Activated gamma-delta T cell (primary cell): ENCODE data around the gene CCR2.

Experiments
- DNase-seq: peaks from one replicate; lab custom pipeline; 2025; lab: John Stamatoyannopoulos, UW

The CCR2 gene

DNA sequence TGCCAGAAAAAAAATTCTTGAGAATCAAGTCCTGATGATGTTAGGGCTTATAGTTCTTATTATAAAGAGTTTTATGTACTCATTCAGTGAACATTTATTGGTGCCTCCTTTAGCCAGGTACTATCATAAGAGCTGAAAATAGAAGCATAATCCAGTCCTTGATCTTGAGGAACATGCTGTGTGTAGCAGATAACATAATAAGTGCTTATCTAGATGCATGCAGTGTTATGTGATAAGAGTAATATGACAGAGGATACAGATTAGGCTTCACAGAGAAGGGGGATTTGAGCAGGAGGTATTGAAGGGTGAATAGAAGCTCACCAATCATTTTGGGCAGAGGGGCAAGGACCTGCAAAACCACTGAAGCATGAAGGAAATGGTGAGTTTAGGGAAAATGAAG, 1.1 kb downstream of the CCR2 start:
- no peak for DNase-seq

DNA sequence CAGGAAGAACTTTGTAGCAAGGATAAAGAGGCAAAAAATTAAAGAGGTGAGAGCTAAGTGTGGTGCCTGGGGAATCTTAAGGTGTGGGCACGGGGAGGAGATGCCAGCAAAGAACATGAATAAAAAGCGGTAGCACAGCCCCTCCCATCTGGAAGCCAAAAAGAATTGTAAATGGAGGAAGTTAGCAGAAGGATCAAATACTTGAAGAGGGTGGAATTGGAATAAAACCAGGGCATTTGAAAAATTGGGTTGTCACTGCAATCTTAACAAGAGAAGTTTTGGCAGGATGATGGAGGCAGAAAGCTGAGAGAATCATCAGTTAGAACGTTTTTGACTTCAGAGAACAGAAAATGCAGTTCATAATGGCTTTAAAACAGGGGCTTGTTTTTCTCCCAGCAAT, 2.4 kb downstream of the CCR2 start:
- no peak for DNase-seq

DNA sequence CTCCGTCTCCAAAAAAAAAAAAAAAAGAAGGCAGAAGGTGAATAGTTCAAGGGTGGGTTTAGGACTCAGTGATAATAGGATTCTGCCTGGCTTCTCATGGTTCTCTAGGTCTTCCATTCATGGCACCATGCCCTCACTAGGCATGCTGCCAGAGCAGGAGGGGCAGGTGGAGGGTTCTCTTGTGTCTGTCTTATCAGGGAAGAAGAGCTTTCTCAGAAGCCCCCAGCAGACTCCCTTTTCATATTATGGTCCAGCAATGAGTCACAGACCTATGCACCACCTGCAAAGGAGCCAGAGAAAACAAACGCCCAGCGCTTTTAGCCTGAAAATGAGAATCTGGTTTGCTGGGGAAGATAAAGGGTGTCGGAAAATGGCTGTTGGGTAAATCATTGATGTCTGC, 3.0 kb downstream of the CCR2 start:
- DNase-seq: no peak

DNA sequence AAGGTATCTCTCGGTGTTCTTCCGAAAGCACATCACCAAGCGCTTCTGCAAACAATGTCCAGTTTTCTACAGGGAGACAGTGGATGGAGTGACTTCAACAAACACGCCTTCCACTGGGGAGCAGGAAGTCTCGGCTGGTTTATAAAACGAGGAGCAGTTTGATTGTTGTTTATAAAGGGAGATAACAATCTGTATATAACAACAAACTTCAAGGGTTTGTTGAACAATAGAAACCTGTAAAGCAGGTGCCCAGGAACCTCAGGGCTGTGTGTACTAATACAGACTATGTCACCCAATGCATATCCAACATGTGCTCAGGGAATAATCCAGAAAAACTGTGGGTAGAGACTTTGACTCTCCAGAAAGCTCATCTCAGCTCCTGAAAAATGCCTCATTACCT, 4.6 kb downstream of the CCR2 start:
- no peak for DNase-seq

DNA sequence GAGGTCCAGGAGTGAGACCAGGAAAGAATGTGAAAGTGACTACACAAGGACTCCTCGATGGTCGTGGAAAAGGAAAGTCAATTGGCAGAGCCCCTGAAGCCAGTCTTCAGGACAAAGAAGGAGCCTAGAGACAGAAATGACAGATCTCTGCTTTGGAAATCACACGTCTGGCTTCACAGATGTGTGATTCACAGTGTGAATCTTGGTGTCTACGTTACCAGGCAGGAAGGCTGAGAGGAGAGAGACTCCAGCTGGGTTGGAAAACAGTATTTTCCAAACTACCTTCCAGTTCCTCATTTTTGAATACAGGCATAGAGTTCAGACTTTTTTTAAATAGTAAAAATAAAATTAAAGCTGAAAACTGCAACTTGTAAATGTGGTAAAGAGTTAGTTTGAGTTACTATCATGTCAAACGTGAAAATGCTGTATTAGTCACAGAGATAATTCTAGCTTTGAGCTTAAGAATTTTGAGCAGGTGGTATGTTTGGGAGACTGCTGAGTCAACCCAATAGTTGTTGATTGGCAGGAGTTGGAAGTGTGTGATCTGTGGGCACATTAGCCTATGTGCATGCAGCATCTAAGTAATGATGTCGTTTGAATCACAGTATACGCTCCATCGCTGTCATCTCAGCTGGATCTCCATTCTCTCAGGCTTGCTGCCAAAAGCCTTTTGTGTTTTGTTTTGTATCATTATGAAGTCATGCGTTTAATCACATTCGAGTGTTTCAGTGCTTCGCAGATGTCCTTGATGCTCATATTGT, 6.0 kb downstream of the CCR2 start:
- DNase-seq: no peak

DNA sequence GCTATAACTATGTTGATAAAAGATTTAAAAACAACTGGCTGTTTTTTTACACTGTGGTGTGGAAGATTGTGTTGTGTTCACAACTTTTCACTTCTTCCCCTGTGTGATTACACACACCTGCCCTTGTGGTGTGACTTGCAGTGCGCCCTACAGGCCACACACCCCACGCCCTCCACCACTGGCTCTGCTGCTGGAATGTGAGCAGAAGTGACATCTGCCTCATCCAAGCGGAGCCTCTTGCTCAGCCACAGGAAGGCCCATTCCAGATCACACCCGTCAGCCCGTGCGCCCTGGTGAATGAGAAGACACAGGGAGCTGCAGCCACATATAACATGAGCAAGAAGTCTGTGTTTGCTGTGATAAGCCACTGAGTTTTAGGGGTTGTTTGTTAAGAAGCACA, 7.0 kb downstream of the CCR2 start:
- DNase-seq: peak; percentile 20

DNA sequence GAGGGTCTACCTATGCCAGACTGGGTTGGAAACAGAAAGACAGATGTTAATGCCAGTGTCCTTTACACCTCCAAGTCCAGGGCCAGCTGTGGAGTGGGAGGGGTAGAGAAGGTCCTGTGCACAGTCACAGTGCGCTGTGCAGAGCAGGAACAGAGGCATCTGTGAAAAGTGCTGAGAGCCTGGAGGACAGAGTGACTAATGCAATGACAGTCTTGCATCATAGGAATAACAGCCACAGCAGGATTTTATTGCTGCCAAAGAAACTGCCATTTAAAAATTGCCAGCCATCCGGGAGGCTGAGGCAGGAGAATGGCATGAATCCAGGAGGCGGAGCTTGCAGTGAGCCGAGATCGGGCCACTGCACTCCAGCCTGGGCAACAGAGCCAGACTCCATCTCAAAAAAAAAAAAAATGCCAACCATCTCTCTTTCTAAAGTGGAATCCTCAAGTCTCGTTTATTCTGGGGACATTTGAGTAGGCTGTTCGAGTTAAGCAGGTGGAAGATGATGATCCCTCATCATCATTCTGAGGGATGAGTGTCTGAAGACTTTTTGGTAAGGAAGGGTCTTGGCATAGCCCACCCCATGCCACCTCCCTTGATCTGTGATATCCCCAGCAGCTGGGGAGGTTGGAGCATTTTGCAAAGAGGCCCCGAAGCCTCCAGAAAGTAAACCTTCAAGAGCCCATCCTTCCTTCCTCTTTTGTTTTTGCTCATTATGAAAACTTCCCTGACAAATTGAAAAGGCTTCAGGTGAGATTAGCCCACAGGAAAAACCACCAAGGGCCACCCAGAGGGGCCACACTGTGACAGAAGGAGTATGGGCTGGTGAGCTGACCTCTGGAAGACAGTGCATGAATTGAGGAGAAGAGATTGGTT, 7.7 kb downstream of the CCR2 start:
- no peak for DNase-seq

DNA sequence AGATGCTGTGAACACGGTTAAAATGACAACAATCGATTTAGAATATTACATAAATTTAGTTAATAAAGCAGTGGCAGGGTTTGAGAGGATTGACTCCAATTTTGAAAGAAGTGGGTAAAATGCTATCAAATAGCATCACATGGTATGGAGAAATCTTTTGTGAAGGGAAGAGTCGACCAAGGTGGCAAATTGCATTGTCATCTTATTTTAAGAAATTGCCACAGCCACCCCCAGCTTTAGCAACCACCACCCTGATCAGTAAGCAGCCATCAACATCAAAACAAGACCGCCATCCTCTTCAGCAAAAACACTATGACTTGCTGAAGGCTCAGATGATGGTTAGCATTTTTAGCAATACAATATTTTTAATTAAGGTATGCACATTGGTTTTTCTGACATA, 11.1 kb downstream of the CCR2 start:
- DNase-seq: no peak

DNA sequence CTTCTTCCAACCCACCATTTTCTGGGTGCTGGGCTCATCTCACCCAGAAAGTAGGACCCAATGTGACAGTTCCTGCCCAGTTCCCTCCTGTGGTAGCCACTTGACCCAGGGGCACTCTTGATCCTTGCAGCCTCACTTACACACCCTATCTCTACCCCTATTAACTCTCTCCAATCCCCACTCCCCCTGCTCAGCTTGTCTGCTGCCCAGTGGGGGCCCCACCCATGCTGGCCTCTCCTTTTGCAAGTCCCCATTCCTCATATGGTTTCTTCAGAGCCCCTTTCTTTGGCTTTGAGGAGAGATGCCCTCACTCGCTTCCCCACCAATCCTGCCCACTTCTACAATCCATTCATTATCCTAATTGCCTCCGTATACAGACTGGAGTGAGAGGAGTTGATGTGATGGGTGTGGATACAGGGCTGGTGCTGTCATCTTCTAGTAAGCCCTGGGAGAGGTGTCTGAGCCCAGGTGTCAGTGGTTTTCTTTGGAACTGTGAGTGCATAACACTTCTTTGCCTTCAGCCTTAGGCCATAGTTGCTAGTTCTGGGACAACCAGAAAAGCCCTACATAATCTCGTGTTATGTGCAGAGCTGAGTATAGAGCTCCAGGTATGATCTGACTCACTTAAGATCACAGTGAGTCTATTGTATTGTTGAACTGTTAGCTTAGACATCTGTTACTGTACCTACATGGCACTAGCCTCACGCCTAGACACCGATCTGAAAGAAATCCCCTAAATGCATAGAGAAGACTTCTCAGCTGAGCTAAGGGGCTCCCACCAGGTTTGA, 12.0 kb downstream of the CCR2 start:
- no peak for DNase-seq

DNA sequence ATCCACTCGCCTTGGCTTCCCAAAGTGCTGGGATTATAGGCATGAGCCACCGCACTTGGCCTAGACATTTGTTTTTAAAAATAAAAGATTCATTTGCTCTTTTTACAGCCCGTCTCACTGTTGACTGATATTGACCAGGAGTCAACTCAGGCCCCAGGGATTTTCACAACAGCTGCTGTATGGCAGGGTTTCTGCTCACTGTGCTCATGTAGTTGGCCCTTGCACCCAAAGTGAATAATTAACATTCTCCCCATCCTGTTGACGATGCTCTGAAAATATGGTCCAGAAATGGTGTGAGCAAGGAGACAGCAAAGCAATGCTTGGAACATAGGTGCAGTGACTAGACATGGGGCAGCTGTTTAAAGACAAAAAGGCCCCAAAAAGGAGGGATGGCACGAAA, 13.9 kb downstream of the CCR2 start:
- no peak for DNase-seq

DNA sequence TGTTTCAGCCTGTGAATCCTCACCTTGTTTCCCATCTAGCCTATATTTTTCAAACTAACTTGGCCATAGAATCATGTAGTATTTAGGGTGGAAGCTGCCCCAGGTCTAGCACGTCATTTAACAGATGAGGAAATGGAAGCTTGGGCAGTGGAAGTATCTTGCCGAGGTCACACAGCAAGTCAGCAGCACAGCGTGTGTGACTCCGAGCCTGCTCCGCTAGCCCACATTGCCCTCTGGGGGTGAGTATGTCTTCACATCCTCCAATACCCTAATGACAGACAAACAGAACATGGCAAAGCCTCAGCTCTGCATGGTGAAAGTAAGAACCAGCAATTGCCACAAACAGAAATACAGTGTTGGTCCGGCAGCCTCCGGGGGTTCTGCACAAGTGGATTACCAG, 14.7 kb downstream of the CCR2 start:
- DNase-seq: peak; percentile 14

DNA sequence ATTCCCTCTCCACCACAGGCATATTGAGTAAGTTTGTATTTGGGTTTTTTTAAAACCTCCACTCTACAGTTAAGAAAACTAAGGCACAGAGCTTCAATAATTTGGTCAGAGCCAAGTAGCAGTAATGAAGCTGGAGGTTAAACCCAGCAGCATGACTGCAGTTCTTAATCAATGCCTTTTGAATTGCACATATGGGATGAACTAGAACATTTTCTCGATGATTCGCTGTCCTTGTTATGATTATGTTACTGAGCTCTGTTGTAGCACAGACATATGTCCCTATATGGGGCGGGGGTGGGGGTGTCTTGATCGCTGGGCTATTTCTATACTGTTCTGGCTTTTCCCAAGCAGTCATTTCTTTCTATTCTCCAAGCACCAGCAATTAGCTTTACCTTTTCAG, 15.2 kb downstream of the CCR2 start:
- DNase-seq: no peak

DNA sequence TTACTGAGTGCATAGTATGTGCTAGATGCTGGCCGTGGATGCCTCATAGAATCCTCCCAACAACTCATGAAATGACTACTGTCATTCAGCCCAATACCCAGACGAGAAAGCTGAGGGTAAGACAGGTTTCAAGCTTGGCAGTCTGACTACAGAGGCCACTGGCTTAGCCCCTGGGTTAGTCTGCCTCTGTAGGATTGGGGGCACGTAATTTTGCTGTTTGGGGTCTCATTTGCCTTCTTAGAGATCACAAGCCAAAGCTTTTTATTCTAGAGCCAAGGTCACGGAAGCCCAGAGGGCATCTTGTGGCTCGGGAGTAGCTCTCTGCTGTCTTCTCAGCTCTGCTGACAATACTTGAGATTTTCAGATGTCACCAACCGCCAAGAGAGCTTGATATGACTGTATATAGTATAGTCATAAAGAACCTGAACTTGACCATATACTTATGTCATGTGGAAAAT, 15.8 kb downstream of the CCR2 start:
- DNase-seq: no peak

DNA sequence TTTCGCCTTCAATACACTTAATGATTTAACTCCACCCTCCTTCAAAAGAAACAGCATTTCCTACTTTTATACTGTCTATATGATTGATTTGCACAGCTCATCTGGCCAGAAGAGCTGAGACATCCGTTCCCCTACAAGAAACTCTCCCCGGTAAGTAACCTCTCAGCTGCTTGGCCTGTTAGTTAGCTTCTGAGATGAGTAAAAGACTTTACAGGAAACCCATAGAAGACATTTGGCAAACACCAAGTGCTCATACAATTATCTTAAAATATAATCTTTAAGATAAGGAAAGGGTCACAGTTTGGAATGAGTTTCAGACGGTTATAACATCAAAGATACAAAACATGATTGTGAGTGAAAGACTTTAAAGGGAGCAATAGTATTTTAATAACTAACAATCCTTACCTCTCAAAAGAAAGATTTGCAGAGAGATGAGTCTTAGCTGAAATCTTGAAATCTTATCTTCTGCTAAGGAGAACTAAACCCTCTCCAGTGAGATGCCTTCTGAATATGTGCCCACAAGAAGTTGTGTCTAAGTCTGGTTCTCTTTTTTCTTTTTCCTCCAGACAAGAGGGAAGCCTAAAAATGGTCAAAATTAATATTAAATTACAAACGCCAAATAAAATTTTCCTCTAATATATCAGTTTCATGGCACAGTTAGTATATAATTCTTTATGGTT, 17.1 kb downstream of the CCR2 start, which contains the start of gene CCR5:
CCR5 (plus strand) TSS at position 108 of the 680 bp plus-strand sequence. CDS start 1,957 bp downstream, outside the sequence.
- DNase-seq: no peak

DNA sequence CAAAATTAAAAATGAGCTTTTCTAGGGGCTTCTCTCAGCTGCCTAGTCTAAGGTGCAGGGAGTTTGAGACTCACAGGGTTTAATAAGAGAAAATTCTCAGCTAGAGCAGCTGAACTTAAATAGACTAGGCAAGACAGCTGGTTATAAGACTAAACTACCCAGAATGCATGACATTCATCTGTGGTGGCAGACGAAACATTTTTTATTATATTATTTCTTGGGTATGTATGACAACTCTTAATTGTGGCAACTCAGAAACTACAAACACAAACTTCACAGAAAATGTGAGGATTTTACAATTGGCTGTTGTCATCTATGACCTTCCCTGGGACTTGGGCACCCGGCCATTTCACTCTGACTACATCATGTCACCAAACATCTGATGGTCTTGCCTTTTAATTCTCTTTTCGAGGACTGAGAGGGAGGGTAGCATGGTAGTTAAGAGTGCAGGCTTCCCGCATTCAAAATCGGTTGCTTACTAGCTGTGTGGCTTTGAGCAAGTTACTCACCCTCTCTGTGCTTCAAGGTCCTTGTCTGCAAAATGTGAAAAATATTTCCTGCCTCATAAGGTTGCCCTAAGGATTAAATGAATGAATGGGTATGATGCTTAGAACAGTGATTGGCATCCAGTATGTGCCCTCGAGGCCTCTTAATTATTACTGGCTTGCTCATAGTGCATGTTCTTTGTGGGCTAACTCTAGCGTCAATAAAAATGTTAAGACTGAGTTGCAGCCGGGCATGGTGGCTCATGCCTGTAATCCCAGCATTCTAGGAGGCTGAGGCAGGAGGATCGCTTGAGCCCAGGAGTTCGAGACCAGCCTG, 17.8 kb downstream of the CCR2 start:
- no peak for DNase-seq

DNA sequence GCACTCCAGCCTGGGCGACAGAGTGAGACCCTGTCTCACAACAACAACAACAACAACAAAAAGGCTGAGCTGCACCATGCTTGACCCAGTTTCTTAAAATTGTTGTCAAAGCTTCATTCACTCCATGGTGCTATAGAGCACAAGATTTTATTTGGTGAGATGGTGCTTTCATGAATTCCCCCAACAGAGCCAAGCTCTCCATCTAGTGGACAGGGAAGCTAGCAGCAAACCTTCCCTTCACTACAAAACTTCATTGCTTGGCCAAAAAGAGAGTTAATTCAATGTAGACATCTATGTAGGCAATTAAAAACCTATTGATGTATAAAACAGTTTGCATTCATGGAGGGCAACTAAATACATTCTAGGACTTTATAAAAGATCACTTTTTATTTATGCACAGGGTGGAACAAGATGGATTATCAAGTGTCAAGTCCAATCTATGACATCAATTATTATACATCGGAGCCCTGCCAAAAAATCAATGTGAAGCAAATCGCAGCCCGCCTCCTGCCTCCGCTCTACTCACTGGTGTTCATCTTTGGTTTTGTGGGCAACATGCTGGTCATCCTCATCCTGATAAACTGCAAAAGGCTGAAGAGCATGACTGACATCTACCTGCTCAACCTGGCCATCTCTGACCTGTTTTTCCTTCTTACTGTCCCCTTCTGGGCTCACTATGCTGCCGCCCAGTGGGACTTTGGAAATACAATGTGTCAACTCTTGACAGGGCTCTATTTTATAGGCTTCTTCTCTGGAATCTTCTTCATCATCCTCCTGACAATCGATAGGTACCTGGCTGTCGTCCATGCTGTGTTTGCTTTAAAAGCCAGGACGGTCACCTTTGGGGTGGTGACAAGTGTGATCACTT, 18.8 kb downstream of the CCR2 start:
- no peak for DNase-seq

DNA sequence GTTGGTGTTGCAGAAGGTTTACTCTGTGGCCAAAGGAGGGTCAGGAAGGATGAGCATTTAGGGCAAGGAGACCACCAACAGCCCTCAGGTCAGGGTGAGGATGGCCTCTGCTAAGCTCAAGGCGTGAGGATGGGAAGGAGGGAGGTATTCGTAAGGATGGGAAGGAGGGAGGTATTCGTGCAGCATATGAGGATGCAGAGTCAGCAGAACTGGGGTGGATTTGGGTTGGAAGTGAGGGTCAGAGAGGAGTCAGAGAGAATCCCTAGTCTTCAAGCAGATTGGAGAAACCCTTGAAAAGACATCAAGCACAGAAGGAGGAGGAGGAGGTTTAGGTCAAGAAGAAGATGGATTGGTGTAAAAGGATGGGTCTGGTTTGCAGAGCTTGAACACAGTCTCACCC, 20.8 kb downstream of the CCR2 start:
- no peak for DNase-seq

DNA sequence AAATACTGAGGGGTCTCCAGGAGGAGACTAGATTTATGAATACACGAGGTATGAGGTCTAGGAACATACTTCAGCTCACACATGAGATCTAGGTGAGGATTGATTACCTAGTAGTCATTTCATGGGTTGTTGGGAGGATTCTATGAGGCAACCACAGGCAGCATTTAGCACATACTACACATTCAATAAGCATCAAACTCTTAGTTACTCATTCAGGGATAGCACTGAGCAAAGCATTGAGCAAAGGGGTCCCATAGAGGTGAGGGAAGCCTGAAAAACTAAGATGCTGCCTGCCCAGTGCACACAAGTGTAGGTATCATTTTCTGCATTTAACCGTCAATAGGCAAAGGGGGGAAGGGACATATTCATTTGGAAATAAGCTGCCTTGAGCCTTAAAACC, 21.3 kb downstream of the CCR2 start:
- no peak for DNase-seq

DNA sequence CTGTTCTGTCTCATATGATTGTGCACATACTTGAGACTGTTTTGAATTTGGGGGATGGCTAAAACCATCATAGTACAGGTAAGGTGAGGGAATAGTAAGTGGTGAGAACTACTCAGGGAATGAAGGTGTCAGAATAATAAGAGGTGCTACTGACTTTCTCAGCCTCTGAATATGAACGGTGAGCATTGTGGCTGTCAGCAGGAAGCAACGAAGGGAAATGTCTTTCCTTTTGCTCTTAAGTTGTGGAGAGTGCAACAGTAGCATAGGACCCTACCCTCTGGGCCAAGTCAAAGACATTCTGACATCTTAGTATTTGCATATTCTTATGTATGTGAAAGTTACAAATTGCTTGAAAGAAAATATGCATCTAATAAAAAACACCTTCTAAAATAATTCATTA, 21.9 kb downstream of the CCR2 start:
- DNase-seq: no peak

DNA sequence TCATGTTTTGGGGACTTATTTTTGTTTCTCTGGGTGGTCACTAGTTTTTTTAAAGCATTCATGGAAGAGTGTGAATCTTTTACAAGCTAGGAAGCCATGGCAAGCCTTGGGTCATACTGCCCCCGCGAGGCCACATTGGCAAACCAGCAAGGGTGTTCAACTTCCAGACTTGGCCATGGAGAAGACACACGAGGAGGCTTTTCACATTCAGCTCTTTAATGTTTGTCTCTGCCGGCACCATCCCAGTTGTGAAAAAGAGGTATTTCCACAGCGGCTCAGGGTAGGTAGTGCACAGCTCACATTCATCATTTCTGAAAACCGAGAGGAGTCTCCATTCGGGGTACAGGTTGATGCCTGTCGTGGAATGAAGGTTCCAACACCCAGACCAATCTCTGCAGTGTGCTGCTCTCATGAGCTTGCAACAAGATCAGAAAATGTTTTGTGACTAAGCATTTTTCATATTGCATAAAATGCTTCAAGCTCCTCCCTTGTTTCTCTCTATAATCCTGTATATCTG, 24.6 kb downstream of the CCR2 start:
- peak; percentile 13 for DNase-seq
